Measurements from ENCODE around the gene ODC1.

ODC1 gene

GRCh38 chr2:10400978-10401951 is 46.9 kb downstream of the ODC1 start:
- no peak for DNase-seq

- DNase-seq: no peak
These were observed 47.6 kb downstream of the ODC1 start for GRCh38 chr2:10400568-10400977.

- no peak for DNase-seq
These were observed 48.1 kb downstream of the ODC1 start for GRCh38 chr2:10400002-10400401.

DNA sequence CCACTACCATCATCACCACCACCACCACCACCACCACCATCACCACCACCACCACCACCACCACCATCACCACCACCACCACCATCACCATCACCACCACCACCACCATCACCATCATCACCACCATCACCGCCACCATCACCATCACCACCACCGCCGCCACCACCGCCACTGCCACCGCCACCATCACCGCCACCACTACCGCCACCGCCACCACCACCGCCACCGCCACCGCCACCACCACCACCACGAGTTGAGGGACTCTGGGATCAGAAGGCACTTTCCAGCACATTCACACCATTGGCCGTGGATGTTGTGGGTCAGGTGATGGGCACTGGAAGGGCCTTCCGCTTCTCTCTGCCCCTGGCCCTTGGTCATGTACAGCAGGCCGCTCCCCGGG is 48.8 kb downstream of the ODC1 start:
- no peak for DNase-seq

DNA sequence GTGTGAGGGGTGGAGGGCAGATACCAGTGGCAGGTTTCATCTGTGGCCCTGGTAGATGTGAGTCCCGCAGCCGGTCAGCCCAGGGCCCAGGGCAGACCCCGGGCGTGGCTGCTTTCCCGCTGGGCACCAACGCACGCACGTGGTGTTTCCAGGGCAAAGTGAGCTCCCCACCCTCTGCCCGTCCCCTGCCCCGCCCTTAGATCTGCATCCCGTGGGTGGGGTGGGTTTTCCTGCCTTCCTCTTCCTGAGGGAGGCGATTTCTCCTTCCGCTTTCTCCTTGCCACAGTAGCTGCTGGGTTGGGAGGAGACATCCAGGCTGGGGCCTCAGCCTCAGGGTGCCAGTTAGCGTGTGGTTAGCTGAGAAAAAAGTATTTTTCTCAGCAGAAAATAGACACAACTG is 49.6 kb downstream of the ODC1 start:
- no peak for DNase-seq

DNA sequence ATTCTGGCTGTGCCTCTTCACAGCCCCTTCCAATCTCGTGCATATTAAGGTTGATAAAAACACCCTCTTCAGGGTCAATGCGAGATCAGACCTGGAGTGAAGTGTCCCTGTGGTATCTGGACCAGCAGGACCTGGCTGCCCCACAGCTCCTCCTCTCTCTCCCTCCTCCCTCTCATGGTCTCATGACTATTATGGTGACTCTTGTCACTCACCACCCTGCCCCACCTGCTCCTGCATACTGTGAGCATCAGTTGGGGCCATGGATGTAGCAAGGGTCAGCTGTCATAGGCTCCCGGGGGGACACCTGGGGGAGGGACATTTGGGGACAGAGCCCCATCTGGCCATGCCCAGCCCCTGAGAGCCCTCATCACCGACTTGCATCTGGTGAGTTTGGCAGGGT is 50.2 kb downstream of the ODC1 start:
- no peak for DNase-seq

- no peak for DNase-seq
These were observed 50.7 kb downstream of the ODC1 start for GRCh38 chr2:10397297-10397875.

DNA sequence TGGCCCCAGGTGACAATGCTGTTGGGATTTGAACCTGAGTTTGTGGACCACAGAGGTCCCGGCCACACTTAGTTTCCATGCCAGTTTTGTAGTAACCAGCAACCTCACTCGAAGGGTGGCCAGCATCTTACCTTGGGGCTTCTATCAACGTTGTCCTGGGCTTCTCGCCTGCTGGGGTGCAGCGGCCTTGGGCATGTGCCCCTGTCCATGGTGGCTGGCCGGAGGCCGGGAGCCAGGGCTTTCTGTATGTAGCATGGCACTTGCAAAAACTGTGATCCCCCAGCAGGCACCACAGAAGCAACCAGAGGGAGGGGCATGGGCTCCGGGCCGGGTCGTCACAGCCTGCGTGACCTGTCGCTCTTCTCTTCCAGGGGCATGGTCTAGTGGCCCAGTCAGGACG is 51.7 kb downstream of the ODC1 start:
- DNase-seq: no peak

DNA sequence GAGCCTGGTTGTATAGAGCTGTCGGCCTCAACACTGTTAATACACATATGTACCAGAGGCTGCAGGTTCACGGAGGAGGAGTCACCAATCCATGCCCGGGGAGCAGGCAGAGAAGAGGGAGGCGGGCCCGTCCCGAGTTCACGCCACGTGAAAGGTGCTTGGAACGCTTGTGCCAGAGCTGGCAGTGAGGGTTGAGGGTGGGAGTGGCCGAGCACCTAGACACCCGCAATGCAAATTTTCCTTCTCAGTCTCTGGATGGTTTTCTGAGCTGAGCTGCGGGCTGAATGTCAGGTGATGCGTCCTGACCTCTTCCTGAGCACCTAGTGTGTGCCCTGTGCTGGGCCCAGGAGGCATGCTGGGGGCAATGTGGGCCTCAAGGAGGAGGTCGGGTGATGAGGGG is 52.2 kb downstream of the ODC1 start:
- no peak for DNase-seq

DNA sequence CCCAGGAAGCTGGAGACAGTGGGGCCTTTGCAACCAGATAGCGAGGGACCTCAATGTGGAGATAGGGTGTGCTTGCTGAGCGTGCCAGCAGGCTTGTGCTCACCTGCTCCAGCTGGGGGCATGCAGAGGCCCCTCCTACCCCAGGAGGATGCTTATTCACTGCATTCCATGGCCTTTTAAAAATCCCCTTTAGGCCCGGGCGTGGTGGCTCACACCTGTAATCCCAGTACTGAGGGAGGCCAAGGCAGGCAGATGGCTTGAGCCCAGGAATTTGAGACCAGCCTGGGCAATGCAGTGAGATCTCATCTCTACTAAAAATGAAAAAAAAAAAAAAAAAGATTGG is 54.5 kb downstream of the ODC1 start:
- DNase-seq: no peak

GRCh38 chr2:10392951-10393639 is 55.0 kb downstream of the ODC1 start:
- DNase-seq: no peak

DNA sequence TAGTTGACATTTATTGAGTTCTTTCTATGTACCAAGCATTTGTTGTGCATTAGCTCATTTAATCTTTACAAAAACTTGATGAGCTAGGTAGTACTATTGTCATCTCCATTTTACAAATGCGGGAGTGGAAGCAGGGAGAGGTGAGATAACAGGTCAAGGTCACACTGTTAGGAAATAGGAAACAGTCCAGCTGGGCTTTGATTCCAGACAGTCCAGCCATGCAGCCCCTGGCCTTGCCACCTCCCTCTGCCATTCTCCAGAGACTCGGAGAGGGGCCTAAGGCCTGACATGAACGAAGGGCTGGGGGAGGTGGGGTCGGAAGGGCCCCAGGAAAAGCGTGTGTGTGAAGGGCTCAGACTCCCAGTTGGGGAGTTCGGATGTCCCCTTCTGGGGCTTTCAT is 55.6 kb downstream of the ODC1 start:
- no peak for DNase-seq

DNA sequence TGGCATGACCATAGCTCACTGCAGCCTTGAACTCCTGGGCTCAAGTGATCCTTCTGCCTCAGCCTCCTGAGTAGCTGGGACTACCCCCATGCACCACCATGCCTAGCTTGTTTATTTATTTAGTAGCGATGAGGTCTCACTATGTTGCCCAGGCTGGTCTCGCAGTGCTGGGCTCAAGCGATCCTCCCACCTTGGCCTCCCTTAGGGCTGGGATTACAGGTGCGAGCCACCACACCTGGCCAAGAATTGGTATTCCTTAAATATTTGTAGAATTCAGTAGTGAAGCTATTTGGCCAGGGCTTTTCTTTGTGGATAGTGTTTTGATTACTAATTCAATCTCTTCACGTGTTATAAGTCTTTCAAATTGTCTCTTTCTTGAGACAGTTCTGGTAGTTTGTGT is 56.0 kb downstream of the ODC1 start:
- DNase-seq: no peak

- DNase-seq: no peak
These were observed 57.7 kb downstream of the ODC1 start for GRCh38 chr2:10390369-10390801.

Data from right kidney (tissue), 1 donor.